HT-29 (cell line): Measurements from ENCODE around the gene ST6GALNAC1. TPM values are rescaled to one million over a fixed set of nuclear protein-coding genes. Genes with fewer than 3 reads are reported as not detected.
"Not testable (repeated sequence)": the region's sequence is repeated elsewhere in the genome, so short reads cannot be mapped to it uniquely, and the experiment has no call there.

Experiments used
- DNase-seq: peaks from one replicate; pipeline ENCODE4 v3.0.0-alpha.2; 2015; ENCODE audit warnings: low spot score
- total RNA-seq: library from RNA; depleted of rRNA; stranded (reverse); fragments of >200 nt; shearing (Covaris generic); gene quantifications from 2 replicates; pipeline ENCODE4 v1.2.3, GENCODE V29; 2014

The ST6GALNAC1 gene
- total RNA-seq, 1 experiment from 2014 or later: 9.6 TPM

DNA sequence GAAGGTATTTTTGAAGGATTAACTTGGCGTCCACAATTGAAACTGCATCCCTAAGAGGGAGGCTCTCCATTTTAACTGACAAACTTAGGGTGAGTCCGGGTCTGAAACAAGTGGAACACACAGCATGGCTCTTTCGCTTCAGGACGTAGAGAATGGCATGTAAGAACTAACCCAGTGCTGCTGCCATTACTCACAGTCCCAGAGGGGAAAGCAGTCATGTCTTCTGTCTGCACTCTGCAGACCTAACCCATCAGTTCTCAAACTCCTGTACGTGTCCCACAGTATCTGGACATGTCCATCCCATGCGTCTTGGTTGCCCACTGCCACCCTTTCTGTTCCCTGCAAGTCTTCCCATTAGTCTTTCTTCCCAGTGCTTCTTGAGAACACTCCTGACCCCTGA is 563 bp downstream of the ST6GALNAC1 start:
- DNase-seq: no peak

GRCh38 chr17:76642032-76642561 is 1.5 kb downstream of the ST6GALNAC1 start:
- no peak for DNase-seq

- peak; percentile 80 for DNase-seq
Measured at GRCh38 chr17:76641501-76641900, 2.1 kb downstream of the ST6GALNAC1 start.

DNA sequence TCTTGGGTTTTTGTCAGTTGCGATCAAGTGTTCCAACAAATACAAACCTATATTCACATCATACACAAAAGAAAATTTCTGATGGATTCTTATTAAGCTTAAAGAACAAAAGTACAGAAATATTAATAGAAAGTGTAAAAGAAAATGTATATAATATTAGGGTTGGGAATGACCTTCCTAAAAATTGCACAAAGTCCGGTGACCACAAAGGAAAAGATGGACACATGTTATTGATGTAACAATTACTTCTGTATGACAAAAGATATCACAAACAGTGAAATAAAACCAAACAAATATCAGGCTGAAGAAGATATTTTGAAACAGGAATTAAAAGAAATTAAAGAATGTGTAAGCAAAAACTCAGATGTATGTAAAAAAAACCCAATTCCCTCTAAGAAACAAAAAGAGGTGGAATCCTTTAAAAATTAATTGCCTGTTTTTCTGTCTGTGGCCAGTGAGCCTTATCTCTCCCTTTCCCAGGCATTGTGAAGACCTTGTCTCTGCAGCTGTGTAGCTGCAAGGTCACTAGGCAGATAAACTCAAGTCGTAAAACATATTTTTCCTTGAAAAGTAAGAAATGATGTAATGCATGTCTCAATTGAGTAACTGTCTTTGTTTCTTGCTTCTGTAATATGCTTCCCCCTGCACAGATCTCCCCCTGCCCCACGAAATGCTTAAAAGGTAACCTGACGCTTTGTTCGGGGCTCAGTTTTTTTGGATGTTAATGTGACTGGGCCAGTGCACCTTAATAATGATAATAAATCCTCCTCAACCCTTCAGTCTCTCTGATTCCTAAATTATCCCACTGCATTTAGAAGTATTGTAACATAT is 2.8 kb downstream of the ST6GALNAC1 start:
- no peak for DNase-seq

DNA sequence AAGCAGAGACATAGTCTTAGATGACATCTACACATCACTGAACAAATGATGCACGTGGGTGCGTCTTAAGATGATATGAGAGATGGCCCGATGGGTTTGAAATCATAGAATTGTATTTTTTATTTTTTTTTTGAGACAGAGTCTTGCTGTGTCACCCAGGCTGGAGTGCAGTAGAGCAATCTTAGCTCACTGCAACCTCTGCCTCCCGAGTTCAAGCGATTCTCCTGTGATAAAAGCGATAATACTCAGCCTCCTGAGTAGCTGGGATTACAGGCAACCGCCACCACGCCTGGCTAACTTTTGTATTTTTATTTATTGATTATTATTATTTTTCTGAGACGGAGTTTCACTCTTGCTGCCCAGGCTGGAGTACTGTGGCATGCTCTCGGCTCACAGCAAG is 5.3 kb downstream of the ST6GALNAC1 start:
- no peak for DNase-seq

DNA sequence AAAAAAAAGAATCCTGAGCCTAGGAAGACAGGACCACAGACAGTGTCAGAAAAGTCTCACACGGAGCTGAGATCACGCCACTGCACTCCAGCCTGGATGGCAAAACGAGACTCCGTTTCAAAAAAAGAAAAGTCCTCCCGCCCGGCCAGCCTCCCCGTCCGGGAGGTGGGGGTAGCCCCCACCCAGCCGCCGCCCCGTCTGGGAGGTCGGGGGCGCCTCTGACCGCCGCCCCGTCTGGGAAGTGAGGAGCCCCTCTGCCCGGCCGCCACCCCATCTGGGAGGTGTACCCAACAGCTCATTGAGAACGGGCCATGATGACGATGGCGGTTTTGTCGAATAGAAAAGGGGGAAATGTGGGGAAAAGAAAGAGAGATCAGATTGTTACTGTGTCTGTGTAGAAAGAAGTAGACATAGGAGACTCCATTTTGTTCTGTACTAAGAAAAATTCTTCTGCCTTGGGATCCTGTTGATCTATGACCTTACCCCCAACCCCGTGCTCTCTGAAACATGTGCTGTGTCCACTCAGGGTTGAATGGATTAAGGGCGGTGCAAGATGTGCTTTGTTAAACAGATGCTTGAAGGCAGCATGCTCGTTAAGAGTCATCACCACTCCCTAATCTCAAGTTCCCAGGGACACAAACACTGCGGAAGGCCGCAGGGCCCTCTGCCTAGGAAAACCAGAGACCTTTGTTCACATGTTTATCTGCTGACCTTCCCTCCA is 6.9 kb downstream of the ST6GALNAC1 start:
- DNase-seq: not testable (repeated sequence)

- no peak for DNase-seq
Measured at GRCh38 chr17:76635659-76636360, 7.7 kb downstream of the ST6GALNAC1 start.

GRCh38 chr17:76635039-76635438 is 8.5 kb downstream of the ST6GALNAC1 start:
- no peak for DNase-seq

DNA sequence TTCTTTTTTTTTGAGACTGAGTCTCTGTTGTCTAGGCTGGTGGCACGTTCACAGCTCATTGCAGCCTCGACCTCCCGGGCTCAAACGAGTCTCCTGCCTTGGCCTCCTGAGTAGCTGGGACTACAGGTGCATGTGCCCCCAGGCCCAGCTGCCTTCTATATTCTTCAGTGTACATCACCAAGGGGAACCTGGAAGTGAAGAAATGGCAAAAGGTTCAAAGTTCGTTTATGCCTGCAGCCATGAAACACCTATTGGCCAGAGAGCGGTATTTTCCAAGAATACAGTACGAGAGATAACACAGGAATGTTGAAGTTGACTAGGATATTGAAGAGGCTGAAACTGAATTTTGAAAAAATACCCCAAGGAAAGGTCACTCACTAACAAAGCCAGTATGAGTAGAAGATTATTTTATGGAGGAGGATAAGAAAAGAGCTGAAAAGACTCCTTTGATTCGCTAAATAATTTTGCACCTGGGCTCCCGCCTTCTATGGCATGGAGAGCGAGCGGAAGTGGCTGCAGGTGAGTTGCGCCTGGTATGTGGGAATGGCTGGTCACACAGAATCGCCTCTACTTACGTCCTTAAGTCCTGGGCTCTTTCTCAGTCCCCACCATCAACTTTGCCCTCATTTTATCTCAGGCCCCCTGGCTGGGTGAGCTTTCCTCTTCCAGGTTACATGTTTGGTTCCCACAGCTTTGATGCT is 9.8 kb downstream of the ST6GALNAC1 start:
- DNase-seq: no peak

DNA sequence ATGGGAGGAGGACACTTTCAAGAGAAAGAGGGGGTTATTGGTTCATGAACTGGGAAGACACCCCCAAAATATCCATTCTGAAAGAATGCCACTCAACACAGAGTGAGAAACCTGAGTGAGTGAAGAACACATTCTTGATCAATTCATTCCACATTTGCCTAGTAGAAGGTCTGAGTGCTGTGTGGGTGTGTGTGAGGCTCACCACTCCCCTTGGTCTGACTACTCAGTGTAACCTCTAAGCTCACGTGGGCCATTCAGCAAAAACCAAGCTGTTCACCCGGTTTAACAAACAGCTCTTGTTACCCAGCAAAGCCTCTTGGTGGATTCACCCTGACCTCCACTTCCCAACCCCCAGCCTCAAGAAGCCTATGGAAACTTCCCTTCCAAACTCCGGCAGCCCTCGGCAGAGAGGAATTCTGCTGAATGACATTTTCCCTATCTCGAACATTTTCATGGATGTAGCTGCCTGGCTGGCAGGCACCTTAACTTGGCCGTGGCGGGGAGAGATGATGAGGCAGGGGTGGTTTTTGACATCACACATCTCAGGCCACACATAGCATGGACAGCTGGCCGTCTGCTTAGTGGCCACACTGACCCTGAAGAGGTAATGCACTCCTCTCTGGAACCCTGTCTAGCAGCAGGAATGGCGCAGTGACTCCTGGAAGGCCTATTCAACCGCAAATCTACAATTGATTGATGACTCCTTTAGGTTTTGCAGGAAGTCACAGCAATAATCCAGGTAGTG is 11.6 kb downstream of the ST6GALNAC1 start:
- DNase-seq: no peak

- DNase-seq: no peak
Measured at GRCh38 chr17:76630151-76630550, 13.4 kb downstream of the ST6GALNAC1 start.

- DNase-seq: no peak
Measured at GRCh38 chr17:76627510-76627909, 16.0 kb downstream of the ST6GALNAC1 start.

- no peak for DNase-seq
Measured at GRCh38 chr17:76626442-76626841, 17.1 kb downstream of the ST6GALNAC1 start.

DNA sequence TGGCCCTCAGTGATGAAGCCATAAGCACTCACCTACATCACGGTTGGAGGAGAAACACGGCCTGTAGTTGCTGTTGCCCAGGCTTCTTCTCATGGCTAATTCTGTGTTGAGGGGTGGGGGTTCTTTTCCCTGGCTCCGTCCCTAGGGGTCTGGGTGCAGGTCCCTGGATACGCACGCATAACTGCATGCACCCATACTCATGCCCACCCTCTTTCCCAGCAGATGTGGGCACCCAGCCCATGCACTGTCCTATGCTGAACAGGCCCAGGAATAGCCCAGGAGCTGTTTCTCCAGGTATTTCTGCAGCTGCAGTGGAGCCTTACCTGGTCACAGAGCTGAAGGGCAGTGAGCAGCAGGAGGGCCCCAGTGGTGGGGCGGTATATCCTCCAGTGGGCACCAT is 18.1 kb downstream of the ST6GALNAC1 start:
- DNase-seq: no peak

DNA sequence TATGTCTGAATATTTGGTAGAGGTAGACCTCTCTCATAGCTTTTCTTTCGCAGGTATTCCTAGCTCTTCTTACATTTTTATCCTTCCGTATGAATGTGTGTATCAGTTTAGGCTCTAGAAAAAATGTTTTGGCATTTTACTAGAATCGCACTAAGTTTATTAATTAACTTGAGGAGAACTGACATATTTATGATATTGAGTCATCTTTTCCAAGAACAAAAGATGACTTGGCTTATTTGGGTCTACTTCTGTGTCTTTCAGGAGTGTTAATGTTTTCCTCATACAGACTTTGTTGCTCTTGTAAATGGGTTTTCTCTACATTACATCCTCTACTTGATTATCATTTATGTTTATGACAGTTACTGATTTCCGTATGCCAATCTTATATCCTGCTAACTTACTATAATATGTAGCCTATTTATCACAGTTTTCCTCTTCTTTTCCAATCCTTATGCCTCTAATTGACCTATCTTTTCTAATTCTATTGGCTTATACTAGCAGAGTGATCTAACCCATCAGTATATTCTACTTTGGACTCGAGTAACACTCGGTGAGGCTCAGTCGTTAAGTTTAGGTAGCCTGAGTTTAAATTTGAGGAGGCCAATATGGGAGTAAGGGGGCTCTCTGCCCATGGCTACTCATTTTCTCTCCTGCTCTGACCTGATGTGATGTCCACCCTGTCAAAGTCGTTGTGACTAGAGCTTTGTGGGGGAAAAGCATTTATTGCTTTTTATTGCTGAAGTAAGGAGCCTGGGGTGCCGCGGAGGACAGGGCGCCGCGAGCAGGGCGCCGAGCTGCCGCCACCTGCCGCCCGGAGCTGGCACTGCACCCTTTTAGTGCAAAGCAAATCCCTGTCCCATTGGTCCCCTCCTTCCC is 20.0 kb downstream of the ST6GALNAC1 start:
- DNase-seq: peak; percentile 80

GRCh38 chr17:76617838-76618237 is 25.7 kb downstream of the ST6GALNAC1 start:
- DNase-seq: no peak

DNA sequence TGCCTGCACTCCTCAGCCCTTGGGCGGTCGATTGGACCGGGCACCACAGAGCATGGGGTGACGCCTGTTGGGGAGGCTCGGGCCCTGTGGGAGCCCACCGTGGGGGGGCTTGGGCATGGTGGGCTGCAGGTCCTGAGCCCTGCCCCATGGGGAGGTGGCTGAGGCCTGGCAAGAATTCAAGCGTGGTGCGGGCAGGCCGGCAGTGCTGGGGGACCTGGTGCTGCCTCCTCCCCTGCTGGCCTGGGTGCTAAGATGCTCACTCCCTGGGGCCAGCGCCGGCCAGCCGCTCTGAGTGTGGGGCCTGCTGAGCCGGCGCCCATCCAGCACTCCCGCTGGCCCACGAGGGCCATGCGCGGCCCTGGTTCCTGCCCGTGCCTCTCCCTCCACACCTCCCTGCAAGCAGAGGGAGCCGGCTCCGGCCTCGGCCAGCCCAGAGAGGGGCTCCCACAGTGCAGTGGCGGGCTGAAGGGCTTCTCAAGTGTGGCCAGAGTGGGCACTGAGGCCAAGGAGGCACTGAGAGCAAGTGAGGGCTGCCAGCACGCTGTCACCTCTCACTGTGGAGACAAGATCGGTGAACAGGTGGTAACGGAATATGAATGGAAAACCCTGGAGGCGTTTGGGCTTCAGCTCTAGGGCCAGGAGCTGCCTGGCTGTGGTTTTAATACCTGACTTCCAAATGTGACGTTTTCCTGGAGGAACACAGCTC is 28.5 kb downstream of the ST6GALNAC1 start:
- no peak for DNase-seq

DNA sequence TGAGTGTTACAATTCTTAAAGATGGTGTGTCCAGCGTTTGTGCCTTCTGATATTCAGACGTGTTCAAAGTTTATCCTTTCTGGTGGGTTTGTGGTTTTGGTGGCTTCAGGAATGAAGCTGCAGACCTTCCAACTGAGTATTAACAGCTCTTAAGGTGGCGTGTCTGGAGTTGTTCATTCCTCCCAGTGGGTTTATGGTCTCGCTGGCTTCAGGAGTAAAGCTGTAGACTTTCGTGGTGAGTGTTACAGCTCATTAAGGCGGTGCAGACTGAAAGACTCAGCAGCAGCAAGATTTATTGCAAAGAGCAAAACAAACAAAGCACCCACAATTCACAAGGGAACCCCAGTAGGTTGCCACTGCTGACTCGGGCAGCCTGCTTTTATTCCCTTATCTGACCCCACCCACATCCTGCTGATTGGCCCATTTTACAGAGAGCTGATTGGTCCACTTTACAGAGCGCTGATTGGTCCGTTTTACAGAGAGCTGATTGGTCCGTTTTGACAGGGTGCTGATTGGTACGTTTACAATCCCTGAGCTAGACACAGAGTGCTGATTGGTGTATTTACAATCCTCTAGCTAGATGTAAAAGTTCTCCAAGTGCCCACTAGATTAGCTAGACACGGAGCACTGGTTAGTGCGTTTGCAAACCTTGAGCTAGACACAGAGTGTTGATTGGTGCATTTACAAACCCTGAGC is 29.3 kb downstream of the ST6GALNAC1 start:
- not testable (repeated sequence) for DNase-seq
